GM13977 (cell line): ENCODE results near the gene ULK4.

Experiments used
- DNase-seq: peaks from one replicate; pipeline ENCODE4 v3.0.0; 2012; ENCODE audit warnings: low spot score
- in situ Hi-C: fragments of 300-500 bp; cut with MboI; formaldehyde crosslinking; loops from one replicate; pipeline ENCODE4 v1.12.0; 2022; ENCODE audit warnings: low sequenced_read_pairs, low pct_unique_long_range_greater_than_20kb, mixed read lengths, inconsistent platforms; ENCODE audit not compliant: unreplicated experiment
- TF ChIP-seq, protein P1 (sequence below): IDR thresholded peaks from 2 replicates; pipeline ENCODE4 v1.5.1; 2012; ENCODE audit warnings: mild to moderate bottlenecking, control low read depth; ENCODE audit not compliant: insufficient read depth; ENCODE audit errors: extremely low read depth, missing control alignments

Gene ULK4

DNA sequence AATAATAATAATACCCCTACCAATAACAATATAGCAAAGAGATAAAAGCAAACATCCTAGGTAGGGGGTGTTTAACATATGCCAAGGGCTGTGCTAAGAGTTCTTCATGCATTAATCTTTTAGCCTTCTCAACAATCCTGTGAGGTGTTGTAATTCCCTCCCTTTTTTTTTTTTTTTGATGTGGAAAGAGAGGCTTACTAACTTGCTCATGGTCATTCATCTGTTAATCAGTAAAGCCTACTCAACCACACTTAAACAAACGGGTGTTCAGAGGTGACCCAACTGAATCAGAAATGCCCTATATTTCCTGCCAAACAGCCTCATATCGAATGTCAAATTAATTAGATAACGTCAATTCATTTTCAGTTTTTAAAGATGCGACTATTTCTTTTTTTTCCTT is 530.5 kb downstream of the ULK4 start:
- no peak for DNase-seq
- TF ChIP-seq, protein P1, sequence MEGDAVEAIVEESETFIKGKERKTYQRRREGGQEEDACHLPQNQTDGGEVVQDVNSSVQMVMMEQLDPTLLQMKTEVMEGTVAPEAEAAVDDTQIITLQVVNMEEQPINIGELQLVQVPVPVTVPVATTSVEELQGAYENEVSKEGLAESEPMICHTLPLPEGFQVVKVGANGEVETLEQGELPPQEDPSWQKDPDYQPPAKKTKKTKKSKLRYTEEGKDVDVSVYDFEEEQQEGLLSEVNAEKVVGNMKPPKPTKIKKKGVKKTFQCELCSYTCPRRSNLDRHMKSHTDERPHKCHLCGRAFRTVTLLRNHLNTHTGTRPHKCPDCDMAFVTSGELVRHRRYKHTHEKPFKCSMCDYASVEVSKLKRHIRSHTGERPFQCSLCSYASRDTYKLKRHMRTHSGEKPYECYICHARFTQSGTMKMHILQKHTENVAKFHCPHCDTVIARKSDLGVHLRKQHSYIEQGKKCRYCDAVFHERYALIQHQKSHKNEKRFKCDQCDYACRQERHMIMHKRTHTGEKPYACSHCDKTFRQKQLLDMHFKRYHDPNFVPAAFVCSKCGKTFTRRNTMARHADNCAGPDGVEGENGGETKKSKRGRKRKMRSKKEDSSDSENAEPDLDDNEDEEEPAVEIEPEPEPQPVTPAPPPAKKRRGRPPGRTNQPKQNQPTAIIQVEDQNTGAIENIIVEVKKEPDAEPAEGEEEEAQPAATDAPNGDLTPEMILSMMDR, result no peak
- in situ Hi-C loops, result no loop called here

DNA sequence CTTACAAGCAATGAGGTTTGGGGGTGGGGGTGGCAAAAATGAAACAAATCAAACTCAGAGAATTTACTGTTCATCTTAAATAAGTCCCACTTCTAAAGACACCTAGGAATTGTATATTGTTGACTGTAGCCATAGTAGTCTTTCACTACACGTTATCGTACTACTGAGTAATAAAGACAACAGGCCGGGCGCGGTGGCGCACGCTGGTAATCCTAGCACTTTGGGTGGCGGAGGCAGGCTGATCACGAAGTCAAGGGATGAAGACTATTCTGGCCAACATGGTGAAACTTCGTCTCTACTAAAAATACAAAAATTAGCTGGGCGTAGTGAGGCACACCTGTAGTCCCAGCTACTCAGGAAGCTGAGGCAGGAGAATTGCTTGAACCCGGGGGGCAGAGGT is 531.0 kb downstream of the ULK4 start:
- no peak for DNase-seq
- in situ Hi-C loops, result no loop called here
- TF ChIP-seq, protein P1, result no peak

DNA sequence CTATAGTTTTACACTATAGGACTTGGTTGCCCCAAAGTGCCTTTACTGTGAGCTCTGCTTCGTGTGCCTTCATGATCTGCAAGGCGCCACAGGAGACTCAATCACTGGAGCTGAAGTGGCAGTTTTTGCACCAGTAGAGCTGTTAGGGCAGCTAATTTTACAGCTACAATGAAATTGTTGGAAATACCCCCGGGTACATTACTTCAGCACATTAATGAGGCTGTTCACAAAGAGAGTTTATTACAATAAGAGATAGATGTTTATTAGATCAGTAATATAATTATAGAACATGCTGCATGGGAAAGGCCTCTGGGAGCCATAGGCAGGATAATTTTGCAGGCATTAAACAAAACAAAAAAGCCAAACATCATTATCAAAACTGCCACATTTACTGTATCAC is 531.5 kb downstream of the ULK4 start:
- no peak for DNase-seq
- TF ChIP-seq, protein P1, result no peak
- in situ Hi-C loops, result no loop called here

DNA sequence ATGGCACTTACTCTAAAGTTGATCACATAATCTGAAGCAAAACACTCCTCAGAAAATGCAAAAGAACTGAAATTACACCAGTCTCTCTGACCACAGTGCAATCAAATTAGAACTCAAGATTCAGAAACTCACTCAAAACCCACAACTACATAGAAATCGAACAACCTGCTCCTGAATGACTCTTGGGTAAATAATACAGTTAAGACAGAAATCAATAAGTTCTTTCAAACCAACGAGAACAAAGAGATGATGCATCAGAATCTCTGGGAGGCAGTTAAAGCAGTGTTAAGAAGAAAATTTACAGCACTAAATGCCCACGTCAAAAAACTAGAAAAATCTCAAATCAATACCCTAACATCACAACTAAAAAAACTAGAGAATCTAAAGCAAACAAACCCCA is 535.4 kb downstream of the ULK4 start:
- DNase-seq, result no peak
- TF ChIP-seq, protein P1, result no peak
- in situ Hi-C loops, result no loop called here

DNA sequence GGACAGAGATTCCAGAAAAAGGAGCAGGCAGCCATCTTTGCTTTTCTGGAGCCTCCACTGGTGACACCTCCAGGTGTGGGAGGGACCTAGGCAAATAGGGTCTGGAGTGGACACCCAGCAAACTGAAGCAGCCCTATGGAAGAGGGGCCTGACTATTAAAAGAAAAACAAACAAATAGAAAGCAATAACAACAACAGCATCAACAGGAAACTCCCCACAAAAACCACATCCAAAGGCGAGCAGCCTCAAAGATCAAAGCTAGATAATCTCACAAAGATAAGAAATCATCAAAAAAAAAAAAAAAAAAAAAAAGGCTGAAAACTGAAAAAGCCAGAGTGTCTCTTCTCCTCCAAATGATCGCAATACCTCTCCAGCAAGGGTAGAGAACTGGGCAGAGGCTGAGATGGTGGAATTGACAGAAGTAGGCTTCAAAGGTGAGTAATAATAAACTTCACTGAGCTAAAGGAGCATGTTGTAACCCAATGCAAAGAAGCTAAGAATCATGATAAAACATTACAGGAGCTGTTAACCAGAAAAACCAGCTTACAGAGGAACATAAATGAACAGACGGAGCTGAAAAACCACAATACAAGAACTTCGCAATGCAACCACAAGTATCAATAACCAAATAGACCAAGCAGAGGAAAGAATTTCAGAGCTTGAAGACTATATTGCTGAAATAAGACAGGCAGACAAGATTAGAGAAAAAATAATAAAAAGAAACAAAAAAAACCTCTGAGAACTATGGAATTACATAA is 537.2 kb downstream of the ULK4 start:
- no peak for DNase-seq
- in situ Hi-C loops, result no loop called here
- TF ChIP-seq, protein P1, result no peak

DNA sequence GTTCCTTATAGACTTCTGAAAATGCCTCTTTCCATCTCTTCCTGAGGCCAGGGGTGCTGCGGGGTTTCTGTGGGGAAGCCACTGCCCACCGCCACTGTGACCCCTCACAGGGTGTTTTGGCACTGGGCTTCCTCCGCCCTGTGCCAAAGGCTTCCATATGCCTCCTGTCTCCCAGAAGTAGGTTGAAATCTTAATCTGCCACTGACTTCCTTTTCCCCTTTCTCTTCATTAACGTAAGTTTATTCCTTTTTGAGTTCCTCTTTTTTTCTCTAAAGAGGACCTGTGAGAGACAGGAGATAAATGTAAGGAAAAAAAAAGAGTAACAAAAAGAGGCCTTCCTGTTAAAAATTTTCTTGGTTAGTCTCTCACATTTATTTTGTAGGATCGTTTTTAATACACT is 542.1 kb downstream of the ULK4 start:
- TF ChIP-seq, protein P1, result no peak
- no peak for DNase-seq
- in situ Hi-C loops, result no loop called here
